Motor neuron (in vitro differentiated cells): ENCODE measurements around the gene RADIL. TPM values are rescaled to one million over a fixed set of nuclear protein-coding genes. Genes with fewer than 3 reads are reported as not detected.
"Not testable (repeated sequence)": the region's sequence is repeated elsewhere in the genome, so short reads cannot be mapped to it uniquely, and the experiment has no call there.

Experiments
- ATAC-seq, 8 experiments: fragments of 200-7000 bp; cut with Tn5 transposase; replicated peaks in 6 of 8; 2 replicates each; pipeline ENCODE4 v1.8.0; 2021; ENCODE audit warnings: mild to moderate bottlenecking in 8 of 8, moderate library complexity in 8 of 8
- H3K27ac ChIP-seq, 2 donors: fragments of 250-450 bp; sonication (Bioruptor Pico); 2 replicates each; pipeline ENCODE4 v1.9.0; 2021; ENCODE audit warnings: antibody characterized with exemption in 2 of 2, mild to moderate bottlenecking in 2 of 2, moderate library complexity in 1 of 2
- H3K4me1 ChIP-seq, 2 donors: fragments of 250-450 bp; sonication (Bioruptor Pico); replicated peaks in 1 of 2; 2 replicates each; pipeline ENCODE4 v1.6.1; 2021; ENCODE audit warnings: antibody characterized with exemption in 2 of 2, mild to moderate bottlenecking in 2 of 2, moderate library complexity in 1 of 2
- H3K4me3 ChIP-seq, 5 donors: fragments of 250-450 bp; sonication (Bioruptor Pico); 2 replicates each; pipeline ENCODE4 v1.9.0; 2021; ENCODE audit warnings: antibody characterized with exemption in 5 of 5, mild to moderate bottlenecking in 5 of 5, moderate library complexity in 4 of 5
- WGBS, 10 experiments: fragments of 450-650 bp; shearing (Covaris generic); methylation state at CpG; one replicate each; pipeline ENCODE4 v1.0.0; 2022; 5-methylcytosine and 5-hydroxymethylcytosine counted together
- in situ Hi-C, 9 experiments: fragments of 400-800 bp; cut with MboI; loops; one replicate each; pipeline ENCODE4 v1.15.0; 2021; ENCODE audit warnings: low sequenced_read_pairs in 9 of 9, low pct_unique_long_range_greater_than_20kb in 2 of 9; ENCODE audit not compliant: unreplicated experiment in 9 of 9
- total RNA-seq, 8 experiments: library from RNA; unstranded; fragments of 300-600 nt; gene quantifications; 2 replicates each; pipeline versions ENCODE4 v1.2.3 to v1.2.4, GENCODE V29; 2022

The RADIL gene
- total RNA-seq, 8 experiments from 2014 or later = 0.15 to 7.7 (median 4.6) TPM

GRCh38 chr7:4797858-4798705 is 85.4 kb downstream of the RADIL start:
- 13 to 100% (median 47%) methylated on average over 2 to 16 of the region's 37 CpGs; no CpG with 5 or more reads in 1 of the 10 experiments for WGBS, 10 experiments
- ATAC-seq = peak; percentile 11 to 79 (median 56)
- Histone ChIP-seq H3K4me1 (peaks cover 9% of the 10 kb centered on the region in 2 donors), H3K4me3 (no peak overlapping the region), H3K27ac (no peak overlapping the region)
- in situ Hi-C loops = loop anchor here in 2 of 9 experiments (10.0 to 25.0 kb wide), 2 partner anchors 287 to 289 kb away; no protein-coding TSS in a partner anchor

DNA sequence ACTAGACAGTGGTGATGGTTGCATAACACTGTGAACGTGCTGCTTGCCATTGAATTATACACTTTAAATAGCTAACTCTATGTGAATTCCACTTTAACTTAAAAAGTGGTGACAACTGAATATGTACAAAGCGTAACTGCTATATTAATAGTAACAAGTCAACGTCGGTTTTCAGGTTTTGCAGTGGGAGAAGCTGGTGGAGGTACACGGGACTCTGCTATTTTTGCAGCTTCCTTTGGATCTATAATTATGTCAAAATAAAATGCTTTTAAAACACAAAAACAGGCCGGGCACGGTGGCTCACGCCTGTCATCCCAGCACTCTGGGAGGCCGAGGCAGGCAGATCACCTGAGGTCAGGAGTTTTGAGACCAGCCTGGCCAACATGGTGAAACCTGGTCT is 87.1 kb downstream of the RADIL start:
- H3K4me1 ChIP-seq = peaks cover 13 to 17% of the 10 kb centered on the region in 2 donors
- no peak overlapping the region for H3K4me3 ChIP-seq
- WGBS, 10 experiments = 13 to 100% (median 89%) methylated on average over 1 to 8 of the region's 9 CpGs; no CpG with 5 or more reads in 2 of the 10 experiments
- no peak for ATAC-seq
- no peak overlapping the region for H3K27ac ChIP-seq
- in situ Hi-C loops = loop anchor here in 2 of 9 experiments (10.0 to 25.0 kb wide), 2 partner anchors 288 to 291 kb away; no protein-coding TSS in a partner anchor

DNA sequence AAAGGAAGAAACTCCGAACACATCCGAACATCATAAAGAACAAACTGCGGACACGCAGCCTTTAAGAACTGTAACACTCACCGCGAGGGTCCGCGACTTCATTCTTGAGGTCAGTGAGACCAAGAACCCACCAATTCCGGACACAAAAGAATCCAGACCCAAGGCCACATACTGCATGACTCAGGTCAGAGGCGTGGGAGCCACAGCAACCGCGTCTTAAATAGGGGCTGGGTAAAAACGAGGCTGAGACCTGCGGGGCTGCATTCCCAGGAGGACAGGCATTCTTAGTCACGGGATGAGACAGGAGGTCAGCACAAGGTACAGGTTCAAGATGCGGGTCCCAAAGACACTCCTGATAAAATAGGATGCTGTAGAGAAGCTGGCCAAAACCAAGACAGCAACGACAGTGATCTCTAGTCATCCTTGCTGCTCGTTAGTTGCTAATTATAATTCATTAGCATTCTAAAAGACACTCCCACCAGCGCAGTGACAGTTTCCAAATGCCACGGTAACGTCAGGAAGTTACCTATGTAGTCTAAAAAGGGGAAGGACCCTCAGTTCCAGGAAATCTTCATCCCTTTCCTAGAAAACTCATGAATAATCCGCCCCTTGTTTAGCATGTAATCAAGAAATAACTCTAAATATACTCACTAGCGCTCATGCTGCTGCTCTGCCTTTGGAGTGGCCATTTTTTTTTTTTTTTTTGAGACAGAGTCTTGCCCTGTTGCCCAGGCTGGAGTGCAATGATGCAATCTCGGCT is 88.7 kb downstream of the RADIL start:
- Histone ChIP-seq H3K27ac (no peak overlapping the region), H3K4me1 (peaks cover 8 to 13% of the 10 kb centered on the region in 2 donors), H3K4me3 (no peak overlapping the region)
- peak in 1 of 8 experiments; percentile 42 for ATAC-seq
- 71 to 100% (median 86%) methylated on average over 2 to 18 of the region's 24 CpGs for WGBS, 10 experiments
- in situ Hi-C loops = loop anchor here in 2 of 9 experiments (10.0 to 25.0 kb wide), 2 partner anchors 290 to 293 kb away; no protein-coding TSS in a partner anchor

DNA sequence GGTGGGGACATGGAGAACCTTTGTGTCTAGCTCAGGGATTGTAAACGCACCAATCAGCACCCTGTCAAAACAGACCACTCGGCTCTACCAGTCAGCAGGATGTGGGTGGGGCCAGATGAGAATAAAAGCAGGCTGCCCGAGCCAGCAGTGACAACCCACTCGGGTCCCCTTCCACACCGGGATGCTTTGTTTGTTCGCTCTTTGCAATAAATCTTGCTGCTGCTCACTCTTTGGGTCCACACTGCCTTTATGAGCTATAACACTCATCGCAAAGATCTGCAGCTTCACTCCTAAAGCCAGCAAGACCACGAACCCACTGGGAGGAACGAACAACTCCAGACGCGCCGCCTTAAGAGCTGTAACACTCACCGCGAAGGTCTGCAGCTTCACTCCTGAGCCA is 89.3 kb downstream of the RADIL start:
- not testable (repeated sequence) for H3K27ac ChIP-seq, ATAC-seq, H3K4me3 ChIP-seq, H3K4me1 ChIP-seq
- in situ Hi-C loops = loop anchor here in 2 of 9 experiments (10.0 to 25.0 kb wide), 2 partner anchors 291 to 293 kb away; no protein-coding TSS in a partner anchor
- 80 to 96% (median 90%) methylated on average over 3 to 8 of the region's 14 CpGs; no CpG with 5 or more reads in 7 of the 10 experiments for WGBS, 10 experiments

- in situ Hi-C loops = loop anchor here in 2 of 9 experiments (10.0 to 25.0 kb wide), 2 partner anchors 291 to 294 kb away; no protein-coding TSS in a partner anchor
- not testable (repeated sequence) for H3K4me1 ChIP-seq, H3K4me3 ChIP-seq, ATAC-seq, H3K27ac ChIP-seq
- 89 to 93% (median 91%) methylated on average over 3 to 18 of the region's 30 CpGs; no CpG with 5 or more reads in 7 of the 10 experiments for WGBS, 10 experiments
Observed at GRCh38 chr7:4793385-4793993, 90.0 kb downstream of the RADIL start.

DNA sequence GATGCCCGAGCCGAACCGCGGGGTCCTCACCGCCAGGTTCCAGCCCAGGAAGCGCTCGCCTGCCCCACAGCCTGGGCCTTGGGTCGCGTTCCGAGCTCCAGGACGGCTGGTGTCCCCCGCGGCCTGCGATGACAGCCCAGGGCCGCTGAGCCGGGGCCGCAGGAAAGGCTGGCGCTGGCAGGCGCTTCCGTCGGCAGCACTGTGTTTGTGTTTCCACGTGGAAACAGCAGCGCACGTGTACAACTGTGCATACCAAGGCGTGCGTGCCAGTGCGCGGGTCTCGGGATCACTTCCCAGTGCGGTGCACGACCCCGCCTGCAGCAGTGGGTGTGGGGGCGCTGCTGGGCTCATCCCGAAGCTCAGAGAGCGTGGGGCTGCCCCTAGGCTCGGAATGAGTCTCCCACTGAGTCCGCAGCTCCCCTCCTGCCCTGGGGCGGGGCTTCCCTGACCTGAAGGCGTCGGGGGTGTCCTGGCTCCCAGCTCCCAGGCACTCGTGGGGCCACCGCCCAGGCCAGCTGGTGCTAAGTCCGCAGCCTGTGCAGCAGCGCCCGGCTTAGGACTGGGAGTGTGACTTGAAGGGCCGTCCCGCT is 90.9 kb downstream of the RADIL start:
- peaks cover 4 to 8% of the 10 kb centered on the region in 2 donors for H3K4me1 ChIP-seq
- H3K4me3 ChIP-seq = peak overlapping the region; percentile 2 to 32 (median 23)
- WGBS, 10 experiments = 20 to 100% (median 32%) methylated on average over 1 to 14 of the region's 47 CpGs; no CpG with 5 or more reads in 6 of the 10 experiments
- peak overlapping the region; percentile 21 to 53 for H3K27ac ChIP-seq
- in situ Hi-C loops = loop anchor here in 2 of 9 experiments (10.0 to 25.0 kb wide), 2 partner anchors 292 to 295 kb away; no protein-coding TSS in a partner anchor
- peak in 7 of 8 experiments; percentile 51 to 70 (median 63) for ATAC-seq

DNA sequence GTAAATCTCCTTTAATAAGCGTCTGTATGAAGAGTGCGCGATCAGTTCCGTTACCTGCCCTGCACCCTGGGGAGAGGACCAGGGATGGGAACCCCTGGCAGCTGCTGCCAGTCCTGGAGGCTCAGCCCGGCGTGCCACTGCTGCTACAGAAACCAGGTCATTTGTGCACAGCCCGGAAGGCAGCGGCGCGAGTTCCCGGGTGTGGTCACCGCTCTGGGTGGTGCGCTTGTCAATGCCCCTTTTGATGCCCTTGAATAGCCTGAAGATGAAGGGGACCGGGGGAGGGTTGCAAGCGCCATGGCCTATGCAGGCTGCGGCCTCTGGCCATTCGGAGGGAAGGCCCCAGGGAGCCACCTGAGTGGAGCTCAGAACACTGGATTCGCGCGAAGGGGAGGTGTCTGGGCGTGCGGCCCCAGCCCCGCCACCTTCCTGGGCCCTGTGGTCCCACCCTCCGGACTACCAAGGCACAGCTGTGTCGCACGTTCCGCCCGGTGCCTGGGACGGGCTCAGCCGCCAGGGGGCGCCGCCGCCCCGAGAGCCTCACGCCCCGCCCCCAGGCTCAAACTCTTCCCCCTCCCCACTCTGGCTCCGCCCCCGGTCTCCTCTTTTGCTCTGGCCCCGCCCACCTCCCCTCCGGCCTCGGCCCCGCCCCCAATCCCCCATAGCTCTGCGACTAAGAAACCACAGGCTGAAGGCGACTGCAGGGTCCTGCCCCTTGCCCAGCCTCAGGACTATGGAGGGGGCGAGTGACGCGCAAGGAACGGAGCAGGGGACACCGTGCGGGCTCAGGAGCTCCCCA is 91.6 kb downstream of the RADIL start:
- 0 to 100% (median 52%) methylated on average over 1 to 11 of the region's 50 CpGs; no CpG with 5 or more reads in 6 of the 10 experiments for WGBS, 10 experiments
- H3K4me3 ChIP-seq = peak overlapping the region; percentile 2 to 32 (median 23)
- ATAC-seq = peak; percentile 35 to 79 (median 74)
- H3K4me1 ChIP-seq = peaks cover 4 to 8% of the 10 kb centered on the region in 2 donors
- H3K27ac ChIP-seq = peak overlapping the region; percentile 21 to 53
- in situ Hi-C loops = loop anchor here in 2 of 9 experiments (10.0 to 25.0 kb wide), 2 partner anchors 293 to 295 kb away; no protein-coding TSS in a partner anchor

DNA sequence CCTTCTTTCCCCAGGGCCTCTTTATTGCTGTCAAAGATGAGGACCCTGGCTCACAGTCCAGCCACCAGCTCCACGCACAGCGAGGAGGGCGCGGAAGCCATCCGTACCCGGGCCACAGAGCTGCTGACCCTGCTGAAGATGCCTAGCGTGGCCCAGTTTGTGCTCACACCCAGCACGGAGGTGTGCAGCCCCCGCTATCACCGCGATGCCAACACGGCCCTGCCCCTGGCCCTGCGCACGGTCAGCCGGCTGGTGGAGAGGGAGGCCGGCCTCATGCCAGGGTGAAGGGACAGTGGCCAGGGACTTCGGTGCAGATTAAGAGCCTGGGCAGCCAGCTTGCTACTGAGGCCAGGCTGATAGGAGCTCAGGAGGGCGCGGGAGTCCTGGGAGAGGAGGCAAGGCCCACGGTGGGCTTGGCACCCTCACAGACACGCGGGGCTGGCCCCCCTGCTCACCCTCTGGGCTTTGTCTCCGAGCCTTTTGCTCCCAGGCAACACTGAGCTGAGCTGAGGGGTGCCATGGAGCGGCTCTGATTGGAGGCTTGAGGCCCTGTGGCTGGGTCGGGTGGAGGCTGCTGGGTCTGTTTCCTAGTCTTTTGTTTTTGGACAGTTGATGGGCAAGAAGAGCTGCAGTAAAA is 92.3 kb downstream of the RADIL start:
- Histone ChIP-seq H3K4me3 (no peak overlapping the region), H3K4me1 (peaks cover 4 to 8% of the 10 kb centered on the region in 2 donors), H3K27ac (no peak overlapping the region)
- WGBS, 10 experiments = 70 to 100% (median 95%) methylated on average over 1 to 12 of the region's 25 CpGs; no CpG with 5 or more reads in 4 of the 10 experiments
- in situ Hi-C loops = loop anchor here in 2 of 9 experiments (10.0 to 25.0 kb wide), 2 partner anchors 294 to 296 kb away; no protein-coding TSS in a partner anchor
- peak in 1 of 8 experiments; percentile 5 for ATAC-seq

DNA sequence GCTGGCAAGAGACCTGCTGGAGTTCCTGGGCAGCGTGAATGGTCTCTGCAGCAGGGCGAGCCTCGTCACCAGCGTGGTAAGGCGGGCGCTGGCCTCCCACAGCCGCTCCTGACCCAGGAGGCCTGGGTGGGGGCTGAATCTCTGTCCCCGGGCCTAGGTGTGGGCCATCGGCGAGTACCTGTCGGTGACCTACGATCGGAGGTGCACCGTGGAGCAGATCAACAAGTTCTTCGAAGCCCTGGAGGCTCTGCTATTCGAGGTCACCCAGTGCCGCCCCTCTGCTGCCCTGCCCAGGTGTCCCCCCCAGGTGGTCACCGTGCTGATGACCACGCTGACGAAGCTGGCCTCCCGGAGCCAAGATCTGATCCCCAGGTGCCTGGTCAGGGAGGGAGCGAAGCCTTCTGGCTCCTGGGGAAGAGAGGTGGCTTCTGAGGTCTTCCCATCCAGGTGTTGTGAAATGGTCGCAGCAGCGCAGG is 93.0 kb downstream of the RADIL start:
- in situ Hi-C loops = loop anchor here in 2 of 9 experiments (10.0 to 25.0 kb wide), 2 partner anchors 294 to 297 kb away; no protein-coding TSS in a partner anchor

GRCh38 chr7:4790078-4790465 is 93.4 kb downstream of the RADIL start:
- 20 to 100% (median 75%) methylated on average over 1 to 4 of the region's 9 CpGs; no CpG with 5 or more reads in 6 of the 10 experiments for WGBS, 10 experiments
- peaks cover 4 to 8% of the 10 kb centered on the region in 2 donors for H3K4me1 ChIP-seq
- no peak for ATAC-seq
- H3K4me3 ChIP-seq = no peak overlapping the region
- in situ Hi-C loops = loop anchor here in 2 of 9 experiments (10.0 to 25.0 kb wide), 2 partner anchors 295 to 297 kb away; no protein-coding TSS in a partner anchor
- H3K27ac ChIP-seq = no peak overlapping the region

More for the DNA sequence above, 93.0 kb downstream of the RADIL start:
- ATAC-seq = no peak
- Histone ChIP-seq H3K4me3 (no peak overlapping the region), H3K27ac (no peak overlapping the region), H3K4me1 (peaks cover 4 to 8% of the 10 kb centered on the region in 2 donors)
- 70 to 100% (median 90%) methylated on average over 2 to 16 of the region's 24 CpGs; no CpG with 5 or more reads in 6 of the 10 experiments for WGBS, 10 experiments
